ES-I3 (cell line): ENCODE data around the gene ORC4.

Experiments
- H3K36me3 ChIP-seq: 2 replicates; pipeline ENCODE4 v1.6.1; 2013; ENCODE audit warnings: mild to moderate bottlenecking, low read length, control low read depth, moderate library complexity; ENCODE audit not compliant: insufficient read depth
- H3K4me1 ChIP-seq: 2 replicates; pipeline ENCODE4 v1.6.1; 2013; ENCODE audit warnings: mild to moderate bottlenecking, control low read depth, low read length; ENCODE audit not compliant: insufficient read depth
- H3K9ac ChIP-seq: 2 replicates; pipeline ENCODE4 v1.6.1; 2013; ENCODE audit warnings: low read depth, mild to moderate bottlenecking, low read length, moderate library complexity
- H3K9me3 ChIP-seq: 2 replicates; pipeline ENCODE4 v1.6.1; 2013; ENCODE audit warnings: mild to moderate bottlenecking, low read length, moderate library complexity; ENCODE audit not compliant: control insufficient read depth, insufficient read depth

The ORC4 gene

GRCh38 chr2:147886136-147886535 is 134.4 kb downstream of the ORC4 start:
- no peaks in the 10 kb centered on the region for H3K36me3 ChIP-seq
- H3K9ac ChIP-seq, result no peak overlapping the region
- H3K9me3 ChIP-seq, result no peaks in the 10 kb centered on the region
- no peaks in the 10 kb centered on the region; the same call in 1 of the 2 replicates for H3K4me1 ChIP-seq

- Histone ChIP-seq H3K9ac (no peak overlapping the region), H3K36me3 (no peaks in the 10 kb centered on the region), H3K9me3 (no peaks in the 10 kb centered on the region), H3K4me1 (no peaks in the 10 kb centered on the region; the same call in 1 of the 2 replicates)
Observed at GRCh38 chr2:147884830-147885229, 135.7 kb downstream of the ORC4 start.

GRCh38 chr2:147882631-147883030 is 137.9 kb downstream of the ORC4 start:
- no peaks in the 10 kb centered on the region for H3K9me3 ChIP-seq
- no peaks in the 10 kb centered on the region for H3K36me3 ChIP-seq
- no peak overlapping the region for H3K9ac ChIP-seq
- no peaks in the 10 kb centered on the region; the same call in 1 of the 2 replicates for H3K4me1 ChIP-seq
